Fibroblast of lung (primary cell): Measurements from ENCODE around the gene LCN2. TPM values are rescaled to one million over a fixed set of nuclear protein-coding genes. Genes with fewer than 3 reads are reported as not detected.

Source experiments
- DNase-seq, 2 donors: peaks; one replicate each; pipeline versions ENCODE4 v3.0.0 to v3.0.0-alpha.2; 2010; ENCODE audit warnings: low read depth in 2 of 2
- H2AFZ ChIP-seq: 2 replicates; pipeline ENCODE4 v1.5.1; 2012; ENCODE audit warnings: low read length, control low read depth, inconsistent platforms
- H3K27ac ChIP-seq: 2 replicates; pipeline ENCODE4 v1.5.1; 2011; ENCODE audit warnings: low read length, control low read depth; ENCODE audit not compliant: insufficient read depth
- H3K27me3 ChIP-seq: 2 replicates; pipeline ENCODE4 v1.5.1; 2011; ENCODE audit warnings: mild to moderate bottlenecking, low read length; ENCODE audit not compliant: control insufficient read depth, insufficient read depth
- H3K36me3 ChIP-seq: 2 replicates; pipeline ENCODE4 v1.5.1; 2011; ENCODE audit warnings: low read length; ENCODE audit not compliant: control insufficient read depth, insufficient read depth
- H3K4me1 ChIP-seq: 2 replicates; pipeline ENCODE4 v1.5.1; 2011; ENCODE audit warnings: low read length; ENCODE audit not compliant: control insufficient read depth, insufficient read depth; ENCODE audit errors: extremely low read depth
- H3K4me2 ChIP-seq: 2 replicates; pipeline ENCODE4 v1.5.1; 2011; ENCODE audit warnings: low read length, control low read depth; ENCODE audit not compliant: insufficient read depth; ENCODE audit errors: extremely low read depth
- H3K4me3 ChIP-seq, 4 experiments: fragments of 200-600 bp in 1 of 4; sonication (generic) in 1 of 4; replicated peaks in 1 of 4; 2 replicates each; pipeline ENCODE4 v1.5.1; 2011 to 2016; ENCODE audit warnings: low read length in 4 of 4, low read depth in 3 of 4, mild to moderate bottlenecking in 3 of 4, control low read depth in 2 of 4, inconsistent platforms in 1 of 4, mixed read lengths in 1 of 4; ENCODE audit not compliant: insufficient read depth in 1 of 4; ENCODE audit errors: control extremely low read depth in 1 of 4
- H3K79me2 ChIP-seq: 2 replicates; pipeline ENCODE4 v1.5.1; 2012; ENCODE audit warnings: mild to moderate bottlenecking, low read length, inconsistent platforms; ENCODE audit not compliant: control insufficient read depth, insufficient read depth
- H3K9ac ChIP-seq: 2 replicates; pipeline ENCODE4 v1.5.1; 2011; ENCODE audit warnings: mild to moderate bottlenecking, low read length, control low read depth; ENCODE audit not compliant: insufficient read depth
- H3K9me3 ChIP-seq: 2 replicates; pipeline ENCODE4 v1.5.1; 2012; ENCODE audit warnings: low read depth, low read length; ENCODE audit not compliant: control insufficient read depth, insufficient read depth
- H4K20me1 ChIP-seq: 2 replicates; pipeline ENCODE4 v1.5.1; 2011; ENCODE audit warnings: low read length; ENCODE audit not compliant: control insufficient read depth, insufficient read depth; ENCODE audit errors: extremely low read depth
- EZH2 ChIP-seq: IDR thresholded peaks from 2 replicates; pipeline ENCODE4 v1.5.1; 2012; ENCODE audit warnings: low read length, control low read depth, mild to moderate bottlenecking; ENCODE audit errors: missing control alignments
- polyA plus RNA-seq, 2 donors: library from polyadenylated mRNA; depleted of rRNA in 1 of 2; stranded (reverse) in 1 of 2; unstranded in 1 of 2; fragments of >200 nt; gene quantifications; 2 replicates each; pipeline ENCODE4 v1.2.1, GENCODE V29; 2011 to 2012; ENCODE audit warnings: missing spikeins in 1 of 2
- total RNA-seq: library from RNA; depleted of rRNA; stranded (reverse); fragments of >200 nt; gene quantifications from 2 replicates; pipeline ENCODE4 v1.2.1, GENCODE V29; 2014
- TF ChIP-seq, protein P1 (sequence below), 2 donors: IDR thresholded peaks in 1 of 2; conservative IDR thresholded peaks in 1 of 2; 1 replicate in 1 of 2; 2 replicates in 1 of 2; pipeline ENCODE4 v1.5.1; 2011 to 2012; ENCODE audit warnings: low read length in 2 of 2, control low read depth in 1 of 2, inconsistent platforms in 1 of 2, low read depth in 1 of 2, mild to moderate bottlenecking in 1 of 2

Gene LCN2
- total and polyA plus RNA-seq, 2 donors (not counting 1 experiment from before 2014, with no cell fraction given) = not detected

DNA sequence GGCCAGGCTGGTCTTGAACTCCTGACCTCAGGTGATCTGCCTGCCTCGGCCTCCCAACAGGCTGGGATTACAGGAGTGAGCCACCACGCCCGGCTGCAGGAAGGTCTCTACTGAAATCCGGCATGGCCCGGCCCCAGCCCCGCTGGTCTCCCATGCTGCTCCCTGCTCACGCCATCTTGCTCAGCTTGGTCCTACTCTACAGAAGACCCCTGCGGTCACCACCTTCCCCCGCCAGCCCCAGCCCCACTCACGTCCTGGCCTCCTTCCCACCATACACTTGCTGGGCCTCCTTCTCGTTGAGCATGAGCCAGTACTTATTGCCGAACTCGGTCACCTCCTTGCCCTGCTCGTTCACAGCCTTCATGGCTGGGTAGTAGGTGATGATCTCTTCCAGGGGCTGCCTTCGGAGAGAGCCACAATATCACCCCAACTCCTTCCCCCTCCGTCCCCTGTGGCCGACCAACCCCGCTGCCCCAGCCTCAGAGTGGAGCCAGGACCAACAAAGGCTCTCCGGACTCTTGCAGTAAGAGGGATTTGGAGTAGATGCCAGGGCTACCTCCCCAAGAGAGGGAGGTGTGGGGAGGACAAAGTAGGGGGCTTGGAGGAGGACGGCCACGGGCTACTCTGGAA lies 25.7 kb upstream of the LCN2 start:
- H3K27me3 ChIP-seq = no peaks in the 10 kb centered on the region

GRCh38 chr9:128124451-128124850 lies 24.8 kb upstream of the LCN2 start:
- Histone ChIP-seq H3K27ac (no peak overlapping the region), H3K27me3 (no peaks in the 10 kb centered on the region), H3K36me3 (peaks cover 12% of the 10 kb centered on the region), H3K4me3 (no peak overlapping the region), H3K9ac (no peak overlapping the region), H2AFZ (no peak overlapping the region), H3K79me2 (peaks cover 10% of the 10 kb centered on the region), H3K4me2 (no peak overlapping the region), H3K4me1 (peaks cover 13% of the 10 kb centered on the region), H3K9me3 (no peaks in the 10 kb centered on the region), H4K20me1 (no peaks in the 10 kb centered on the region)
- TF ChIP-seq EZH2 = no peak
- TF ChIP-seq, protein P1, sequence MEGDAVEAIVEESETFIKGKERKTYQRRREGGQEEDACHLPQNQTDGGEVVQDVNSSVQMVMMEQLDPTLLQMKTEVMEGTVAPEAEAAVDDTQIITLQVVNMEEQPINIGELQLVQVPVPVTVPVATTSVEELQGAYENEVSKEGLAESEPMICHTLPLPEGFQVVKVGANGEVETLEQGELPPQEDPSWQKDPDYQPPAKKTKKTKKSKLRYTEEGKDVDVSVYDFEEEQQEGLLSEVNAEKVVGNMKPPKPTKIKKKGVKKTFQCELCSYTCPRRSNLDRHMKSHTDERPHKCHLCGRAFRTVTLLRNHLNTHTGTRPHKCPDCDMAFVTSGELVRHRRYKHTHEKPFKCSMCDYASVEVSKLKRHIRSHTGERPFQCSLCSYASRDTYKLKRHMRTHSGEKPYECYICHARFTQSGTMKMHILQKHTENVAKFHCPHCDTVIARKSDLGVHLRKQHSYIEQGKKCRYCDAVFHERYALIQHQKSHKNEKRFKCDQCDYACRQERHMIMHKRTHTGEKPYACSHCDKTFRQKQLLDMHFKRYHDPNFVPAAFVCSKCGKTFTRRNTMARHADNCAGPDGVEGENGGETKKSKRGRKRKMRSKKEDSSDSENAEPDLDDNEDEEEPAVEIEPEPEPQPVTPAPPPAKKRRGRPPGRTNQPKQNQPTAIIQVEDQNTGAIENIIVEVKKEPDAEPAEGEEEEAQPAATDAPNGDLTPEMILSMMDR (conservative IDR thresholded peaks at IDR 0.05 in 1 of 2, IDR thresholded peaks at IDR 0.05 in 1 of 2; ENCODE audit: low read depth in 1 of 2, low read length in 2 of 2) = no peak
- no peak for DNase-seq

More for the DNA sequence above, 25.7 kb upstream of the LCN2 start:
- no peak overlapping the region for H3K4me2 ChIP-seq
- peaks cover 8% of the 10 kb centered on the region for H3K4me1 ChIP-seq
- no peak for DNase-seq
- H2AFZ ChIP-seq = no peak overlapping the region
- no peaks in the 10 kb centered on the region for H4K20me1 ChIP-seq
- H3K9ac ChIP-seq = no peak overlapping the region
- peaks cover 12% of the 10 kb centered on the region for H3K36me3 ChIP-seq
- peaks cover 10% of the 10 kb centered on the region for H3K79me2 ChIP-seq
- no peak overlapping the region for H3K27ac ChIP-seq
- H3K9me3 ChIP-seq = no peaks in the 10 kb centered on the region
- H3K4me3 ChIP-seq = no peak overlapping the region
- TF ChIP-seq EZH2 = no peak
- TF ChIP-seq, protein P1 (conservative IDR thresholded peaks at IDR 0.05 in 1 of 2, IDR thresholded peaks at IDR 0.05 in 1 of 2; ENCODE audit: low read depth in 1 of 2, low read length in 2 of 2) = no peak

DNA sequence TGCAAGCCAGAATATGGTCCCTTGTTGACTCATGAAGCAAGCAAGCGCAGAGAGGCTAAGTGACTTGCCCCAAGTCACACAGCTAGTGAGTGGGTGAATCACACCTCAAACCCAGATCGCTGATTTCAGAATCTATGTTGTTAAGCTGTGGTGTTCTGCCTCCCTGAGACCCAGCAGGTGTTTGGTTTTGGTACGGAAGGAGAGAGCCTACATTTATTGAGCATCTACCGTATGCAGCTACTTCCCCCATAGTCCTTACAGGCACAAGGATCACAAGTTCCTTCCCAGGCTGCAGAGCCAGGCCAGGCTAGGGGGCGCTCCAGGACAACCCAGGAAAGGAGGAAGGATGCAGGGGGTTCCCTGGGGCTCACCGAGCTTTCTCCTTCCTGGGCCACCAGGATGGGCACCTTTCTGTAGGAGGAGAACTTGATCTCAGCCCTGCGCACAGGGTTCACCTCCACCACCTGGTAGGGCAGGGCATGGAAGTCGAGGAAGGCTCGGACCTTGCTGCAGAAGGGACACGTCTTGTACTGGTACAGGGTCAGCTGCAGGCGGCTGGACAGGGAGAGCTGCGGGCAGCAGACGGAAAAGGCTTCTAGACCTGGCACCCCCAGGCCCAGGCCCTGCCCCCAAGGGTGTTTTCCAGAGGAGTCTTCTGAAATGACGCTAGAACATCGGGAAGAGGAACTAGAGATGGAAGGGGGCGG lies 24.2 kb upstream of the LCN2 start:
- Histone ChIP-seq H3K36me3 (peaks cover 12% of the 10 kb centered on the region), H3K9ac (no peak overlapping the region), H3K27me3 (no peaks in the 10 kb centered on the region), H3K4me2 (peak overlapping the region; percentile 3), H3K4me3 (no peak overlapping the region), H3K79me2 (peaks cover 10% of the 10 kb centered on the region), H3K4me1 (peaks cover 13% of the 10 kb centered on the region), H3K9me3 (no peaks in the 10 kb centered on the region), H3K27ac (no peak overlapping the region), H4K20me1 (no peaks in the 10 kb centered on the region), H2AFZ (no peak overlapping the region)
- DNase-seq = peak; percentile 47 to 54
- TF ChIP-seq EZH2 = no peak
- TF ChIP-seq, protein P1 (conservative IDR thresholded peaks at IDR 0.05 in 1 of 2, IDR thresholded peaks at IDR 0.05 in 1 of 2; ENCODE audit: low read depth in 1 of 2, low read length in 2 of 2) = peak; percentile 58 to 66
